ELR (cell line): ENCODE measurements around the gene HRAS.

Experiments used
- DNase-seq: peaks from one replicate; pipeline ENCODE4 v3.0.0-alpha.2; 2015; ENCODE audit warnings: low read depth

Gene HRAS

DNA sequence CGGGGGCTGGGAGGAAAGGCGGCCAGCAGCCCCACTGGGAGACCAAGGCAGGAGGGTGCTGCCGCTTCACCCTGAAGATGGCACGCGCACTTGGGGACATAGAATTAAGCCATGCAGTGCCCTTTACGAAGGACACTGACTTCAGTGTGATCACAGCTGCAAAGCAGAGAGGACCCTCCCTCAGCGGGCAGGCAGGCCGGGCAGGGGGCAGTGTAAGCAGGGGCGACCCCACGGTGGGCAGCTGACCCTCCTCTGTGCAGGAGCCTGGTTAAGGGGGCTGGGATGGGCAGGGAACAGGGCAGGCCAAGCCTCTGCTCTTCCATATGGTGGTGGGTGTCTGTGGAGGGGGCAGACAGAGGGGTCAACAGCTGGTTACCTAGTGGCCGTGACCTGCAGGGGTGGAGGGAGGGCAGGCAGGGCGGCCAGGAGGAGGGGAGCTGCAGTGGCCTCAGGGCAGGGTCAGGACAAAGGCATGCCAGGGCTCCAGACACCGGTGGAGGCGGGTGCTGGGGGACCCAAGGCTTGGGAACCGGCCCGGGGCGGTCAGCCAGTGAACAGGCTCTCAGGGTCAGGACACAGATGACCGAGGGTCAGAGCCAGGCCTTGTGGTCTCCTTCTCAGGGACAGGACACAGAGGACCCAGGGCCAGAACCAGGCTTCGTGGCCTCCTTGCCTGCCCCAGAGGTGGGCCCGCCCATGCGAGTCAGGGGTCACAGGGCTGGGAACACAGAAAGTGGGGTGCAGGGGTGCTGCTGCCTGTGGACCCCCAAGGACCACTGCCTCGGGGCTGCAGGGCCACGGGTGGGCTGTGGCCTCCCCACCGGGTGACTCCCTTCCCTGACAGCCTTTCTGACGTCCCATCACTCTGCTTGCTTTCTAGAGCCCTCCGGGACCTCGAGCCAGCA is 18.0 kb upstream of the HRAS start:
- DNase-seq, result no peak

DNA sequence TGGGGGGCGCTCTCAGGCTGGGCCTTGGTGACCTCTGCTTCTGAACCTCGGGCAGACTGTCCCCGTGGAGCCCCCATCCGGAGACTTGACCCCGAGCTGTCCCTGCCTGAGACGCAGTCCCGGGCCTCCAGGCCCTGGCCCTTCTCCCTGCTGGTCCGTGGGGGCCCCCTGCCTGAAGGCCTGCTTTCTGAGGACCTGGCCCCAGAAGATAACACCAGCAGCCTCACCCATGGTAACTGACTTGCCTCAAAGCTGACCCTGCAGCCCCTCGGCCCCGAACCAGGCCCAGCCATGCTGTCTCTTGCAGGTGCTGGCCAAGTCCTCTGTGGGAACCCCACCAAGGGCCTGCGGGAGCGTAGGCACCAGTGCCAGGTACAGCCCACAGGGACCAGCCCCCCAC is 16.2 kb upstream of the HRAS start:
- no peak for DNase-seq

DNA sequence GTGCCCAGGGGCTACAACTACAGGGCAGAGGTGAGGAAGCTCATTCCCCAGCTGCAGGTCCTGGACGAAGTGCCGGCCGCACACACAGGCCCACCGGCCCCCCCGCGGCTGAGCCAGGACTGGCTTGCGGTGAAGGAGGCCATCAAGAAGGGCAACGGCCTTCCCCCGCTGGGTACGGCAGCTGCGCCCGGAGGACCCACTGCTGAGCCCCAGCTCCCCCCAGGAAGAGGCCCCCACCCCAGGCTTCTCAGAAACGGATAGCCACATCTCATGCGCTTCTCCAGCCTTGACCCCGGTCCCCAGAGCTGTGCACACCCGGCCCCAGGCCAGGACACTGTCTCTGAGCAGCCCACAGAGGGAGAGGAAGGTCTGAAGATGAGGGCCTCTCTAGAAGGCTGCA is 15.8 kb upstream of the HRAS start:
- no peak for DNase-seq

DNA sequence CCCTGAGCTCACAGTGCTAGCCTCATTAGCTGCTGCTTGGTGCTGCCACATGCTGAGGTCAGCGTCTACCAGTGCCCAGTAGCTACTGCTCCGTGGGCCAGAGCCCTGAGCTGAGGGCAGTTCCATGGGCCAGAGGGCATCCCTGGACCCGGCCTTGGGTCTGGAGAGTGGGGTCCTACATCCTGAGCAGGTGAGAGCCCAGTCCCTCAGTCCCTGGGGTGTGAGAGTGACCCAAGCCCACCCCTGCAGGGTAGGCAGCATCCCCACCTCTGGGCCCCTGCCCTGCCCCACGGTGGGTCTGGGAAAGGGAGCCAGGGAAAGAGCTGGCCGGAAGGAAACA is 15.3 kb upstream of the HRAS start:
- no peak for DNase-seq

DNA sequence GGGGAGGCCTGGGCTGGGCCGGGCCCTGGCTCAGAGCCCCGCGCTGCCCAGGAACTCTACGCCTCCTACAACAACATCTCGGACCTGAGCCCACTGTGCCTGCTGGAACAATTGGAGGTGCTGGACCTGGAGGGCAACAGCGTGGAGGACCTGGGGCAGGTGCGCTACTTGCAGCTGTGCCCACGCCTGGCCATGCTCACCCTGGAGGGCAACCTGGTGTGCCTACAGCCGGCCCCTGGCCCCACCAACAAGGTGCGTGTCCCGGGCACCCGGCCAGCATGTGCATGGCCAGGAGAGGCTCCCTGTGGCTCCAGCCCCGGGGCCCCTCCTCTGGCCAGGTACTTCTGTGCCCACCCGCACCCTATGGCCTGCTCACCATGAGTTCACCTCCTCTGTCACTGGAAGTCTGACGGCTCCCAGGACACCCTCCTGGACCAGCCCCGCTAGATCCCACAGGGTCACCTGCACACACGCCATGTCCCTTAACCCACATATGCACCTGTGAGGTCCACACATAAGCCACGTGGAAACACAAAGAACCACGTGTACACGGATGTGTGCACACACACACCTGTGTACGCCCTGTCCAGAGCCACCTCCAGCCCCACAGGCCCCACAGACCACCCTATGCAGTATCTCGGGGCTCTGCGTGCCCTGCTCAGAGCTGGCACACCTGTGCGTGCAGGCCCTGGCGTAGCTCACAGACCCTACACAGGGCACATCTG is 14.8 kb upstream of the HRAS start:
- DNase-seq, result no peak

DNA sequence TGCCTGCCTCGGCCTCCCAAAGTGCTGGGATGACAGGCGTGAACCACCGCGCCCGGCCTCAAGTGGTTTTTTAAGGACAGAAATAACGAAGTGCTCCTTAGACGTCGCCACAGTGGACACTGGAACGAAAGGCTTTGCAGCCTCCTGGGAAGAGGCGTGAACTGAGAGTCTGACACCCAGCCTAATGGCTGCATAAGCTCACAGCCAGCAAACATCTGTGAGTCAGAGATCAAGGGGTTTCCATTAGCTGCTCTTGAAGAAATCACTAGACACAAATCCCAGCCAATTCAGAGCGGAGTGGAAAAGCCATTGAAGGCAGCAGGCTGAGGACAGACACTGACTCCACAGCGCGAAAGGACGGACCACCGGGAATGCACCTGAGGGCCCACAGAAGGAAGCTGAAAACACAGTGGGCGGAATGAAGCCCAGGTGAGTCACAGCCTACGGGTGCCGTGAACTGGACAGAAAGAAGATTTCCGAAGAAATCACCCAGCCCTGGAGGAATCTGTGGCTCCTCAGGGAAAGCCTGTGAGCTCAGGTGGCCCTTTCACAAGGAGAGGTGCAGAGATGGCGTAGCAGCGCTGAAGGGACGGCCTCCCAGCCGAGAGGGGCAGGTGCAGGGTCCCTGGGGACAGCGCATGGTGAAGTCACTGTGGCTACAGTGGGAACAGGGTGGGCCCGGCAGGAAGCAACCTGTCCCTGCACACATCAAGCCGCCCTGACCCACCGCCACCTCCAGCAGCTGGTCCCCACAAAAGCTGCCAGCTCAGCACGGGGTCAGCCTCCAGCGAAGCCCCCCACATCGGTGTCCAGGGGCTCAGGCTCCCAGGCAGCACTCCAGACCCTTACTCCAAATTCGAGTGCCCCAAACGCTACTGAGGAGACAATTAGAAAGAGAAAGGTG is 13.6 kb upstream of the HRAS start:
- peak; percentile 34 for DNase-seq

DNA sequence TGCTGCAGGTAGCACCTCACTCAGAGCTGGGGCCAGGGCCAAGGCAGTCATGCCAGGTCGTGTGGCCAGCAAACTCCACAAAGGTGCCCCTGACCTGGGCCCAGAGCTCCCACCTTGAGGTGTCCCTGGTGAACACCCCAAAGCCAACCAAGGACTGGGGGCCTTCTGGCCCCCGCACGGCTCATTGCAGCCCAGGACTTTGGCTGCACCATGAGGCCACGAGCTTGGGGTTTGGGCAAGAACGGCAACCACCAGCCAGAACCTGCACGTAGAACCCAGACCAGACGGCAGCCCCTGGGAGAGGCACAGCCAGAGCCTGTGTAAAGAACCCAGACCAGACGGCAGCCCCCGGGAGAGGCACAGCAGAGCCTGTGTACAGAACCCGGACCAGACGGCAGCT is 9.8 kb upstream of the HRAS start:
- no peak for DNase-seq

DNA sequence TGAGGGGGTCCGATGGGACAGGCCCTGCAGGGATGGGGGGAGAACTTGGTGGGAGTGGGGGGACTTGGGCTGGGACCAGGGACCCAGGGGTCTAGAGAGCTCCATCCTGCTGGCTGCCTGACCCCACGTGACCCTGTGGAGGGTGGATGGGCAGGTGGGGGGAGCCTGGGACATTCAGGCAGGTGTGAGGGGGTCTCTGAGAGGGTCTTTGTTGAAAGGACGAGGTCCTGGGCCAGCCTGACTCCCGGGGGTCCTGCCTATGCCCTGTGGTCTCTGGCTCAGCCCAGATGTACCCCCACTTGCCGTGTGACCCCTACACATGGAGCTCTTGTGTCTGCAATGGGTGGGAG is 9.4 kb upstream of the HRAS start:
- no peak for DNase-seq

DNA sequence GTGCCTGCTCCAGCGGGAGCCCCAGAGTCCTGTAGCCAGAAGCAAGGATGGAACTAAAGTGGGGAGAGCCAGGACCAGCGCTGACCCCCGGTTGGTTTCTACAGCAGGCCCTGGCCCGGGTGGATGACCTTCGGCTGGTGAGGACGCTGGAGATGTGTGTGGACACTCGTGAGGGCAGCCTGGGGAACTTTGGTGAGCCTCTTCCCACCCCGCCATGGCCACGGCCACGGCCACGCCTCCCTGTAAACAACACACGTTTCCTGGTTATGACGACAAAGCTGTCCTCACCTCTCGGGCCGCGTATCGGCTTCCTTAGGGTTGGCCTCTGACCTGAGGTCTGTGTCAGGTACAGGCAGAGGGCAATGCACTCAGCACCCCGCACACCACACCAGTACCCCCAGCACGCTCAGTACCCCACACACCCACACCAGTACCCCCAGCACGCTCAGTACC is 6.1 kb upstream of the HRAS start:
- DNase-seq, result no peak

DNA sequence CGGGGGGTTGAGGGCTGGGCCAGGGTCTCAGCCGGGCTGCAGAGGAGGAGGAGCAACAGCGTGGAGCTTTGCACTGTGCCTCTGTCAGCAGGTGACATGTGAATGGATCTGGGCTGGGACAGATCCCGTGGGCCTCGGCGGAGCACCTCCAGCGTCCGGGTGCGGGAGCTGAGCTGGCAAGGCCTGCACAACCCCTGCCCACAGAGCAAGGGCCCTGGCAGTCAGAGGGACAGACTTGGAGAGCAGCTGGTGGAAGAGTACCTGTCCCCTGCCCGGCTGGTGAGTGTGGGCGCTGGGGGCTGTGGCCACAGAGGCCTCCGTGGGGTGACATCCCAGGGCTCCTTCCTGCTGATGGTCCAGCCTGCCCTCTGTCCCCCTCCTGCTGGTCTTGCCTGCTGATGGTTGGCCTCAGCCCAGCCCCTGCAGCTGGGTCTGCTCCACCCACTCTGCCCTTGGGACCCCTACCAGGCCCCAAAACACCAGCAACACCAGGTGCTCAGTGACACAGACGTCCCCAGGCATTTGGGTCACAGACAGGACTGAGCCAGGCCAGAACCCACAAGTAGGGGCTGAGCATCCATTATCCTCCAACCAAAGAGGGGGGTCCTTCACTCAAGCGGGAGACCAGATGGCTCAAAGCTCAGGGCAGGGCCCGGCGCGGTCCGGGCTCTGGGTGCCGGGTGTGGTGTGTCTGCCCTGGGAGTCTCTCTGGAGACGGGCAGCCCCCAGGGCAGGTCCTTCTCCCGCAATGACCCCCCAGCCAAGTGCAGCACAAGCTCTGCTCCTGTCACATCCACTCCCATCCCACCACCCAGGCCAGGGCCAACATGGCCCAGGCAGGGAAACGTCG is 5.4 kb upstream of the HRAS start:
- no peak for DNase-seq

DNA sequence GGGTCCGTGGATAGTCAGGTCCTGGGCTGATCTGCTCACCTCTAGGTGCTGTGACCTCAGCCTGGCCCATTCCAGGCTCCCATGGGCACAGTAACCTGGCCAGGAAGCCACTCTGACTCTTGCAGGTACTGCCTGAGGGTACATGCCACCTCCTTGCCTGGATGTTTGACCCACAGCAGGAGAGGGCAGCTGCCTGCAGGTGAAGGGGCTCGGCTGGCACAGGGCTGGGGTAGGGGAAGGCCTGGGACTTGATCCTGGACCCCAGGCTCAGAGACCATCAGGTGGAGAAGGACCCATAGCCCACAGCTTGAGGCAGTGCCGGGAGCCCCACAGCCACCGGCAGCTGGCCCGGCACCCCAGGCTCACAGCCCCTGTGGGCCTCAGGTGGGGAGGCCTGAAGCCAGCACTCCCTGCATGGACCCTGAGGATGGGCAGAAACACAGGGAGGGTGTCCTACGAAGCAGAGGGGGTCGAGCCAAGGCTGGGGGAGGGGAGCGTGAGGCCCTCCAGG is 4.7 kb upstream of the HRAS start:
- no peak for DNase-seq

DNA sequence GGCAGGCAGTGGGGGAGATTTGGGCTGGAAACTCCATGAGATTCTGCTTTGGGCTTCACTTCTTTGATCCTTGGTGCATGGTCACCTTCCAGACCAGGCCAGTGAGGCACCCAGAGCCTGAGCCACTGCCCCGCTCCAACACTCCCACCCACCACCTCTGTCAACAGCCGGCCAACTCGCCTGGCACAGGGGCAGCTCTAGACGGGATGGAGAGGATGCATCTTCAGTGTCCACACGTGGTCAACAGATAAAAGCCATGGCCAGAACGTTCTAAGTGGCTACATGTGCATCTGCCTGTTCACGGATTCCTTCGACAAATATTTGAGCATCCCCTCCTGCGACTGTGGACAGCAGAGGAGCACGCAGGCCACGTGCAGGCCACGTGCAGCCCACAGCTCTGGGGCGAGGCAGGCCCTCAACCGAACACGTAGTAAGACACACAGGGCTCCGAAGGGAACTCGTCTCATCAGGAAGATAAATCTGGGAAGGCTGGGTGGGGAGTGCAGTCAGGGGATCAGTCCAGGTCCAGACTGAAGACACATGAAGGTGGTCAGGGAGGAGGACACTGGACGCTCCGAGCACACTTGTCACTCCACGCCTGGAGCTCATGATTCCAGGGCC is 3.2 kb upstream of the HRAS start:
- no peak for DNase-seq

DNA sequence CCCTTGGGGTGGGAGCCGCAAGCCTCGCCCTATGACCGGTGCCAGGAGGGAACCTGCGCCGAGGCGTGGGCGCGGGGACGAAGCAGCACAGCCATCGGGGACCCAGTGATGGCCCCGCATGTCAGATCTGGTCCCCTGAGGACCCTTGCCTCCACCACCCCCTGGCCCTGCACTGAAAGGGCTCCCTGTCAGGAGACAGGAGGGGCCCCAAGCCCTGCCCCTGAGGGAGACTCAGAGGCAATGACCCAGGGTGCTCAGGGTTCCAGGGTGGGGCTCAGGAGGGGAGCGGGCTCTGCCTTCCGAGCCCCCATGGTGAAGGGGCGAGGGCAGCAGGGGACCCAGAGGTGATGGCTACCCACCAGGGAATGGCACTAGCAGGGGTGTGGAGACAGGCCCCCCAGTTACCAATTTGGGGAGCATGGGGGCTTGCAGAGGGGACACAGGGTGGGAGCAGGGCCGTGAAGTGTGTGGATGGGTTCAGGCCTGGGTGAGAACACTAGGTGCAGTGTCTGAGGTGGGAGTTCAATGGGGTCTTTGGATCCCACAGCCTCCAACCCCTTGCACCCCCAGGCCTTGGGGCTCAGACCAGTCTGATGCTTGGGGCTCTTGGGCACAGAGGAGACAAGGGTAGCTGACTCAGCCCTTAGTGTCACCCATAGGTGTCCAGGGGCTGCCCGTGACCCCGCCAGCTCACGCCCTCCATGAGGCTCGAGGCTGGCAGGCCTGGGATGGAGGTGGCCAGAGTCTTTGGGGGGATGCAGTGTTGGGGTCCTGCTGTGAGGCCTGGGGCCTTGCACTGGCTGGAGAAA is 2.5 kb upstream of the HRAS start:
- no peak for DNase-seq

DNA sequence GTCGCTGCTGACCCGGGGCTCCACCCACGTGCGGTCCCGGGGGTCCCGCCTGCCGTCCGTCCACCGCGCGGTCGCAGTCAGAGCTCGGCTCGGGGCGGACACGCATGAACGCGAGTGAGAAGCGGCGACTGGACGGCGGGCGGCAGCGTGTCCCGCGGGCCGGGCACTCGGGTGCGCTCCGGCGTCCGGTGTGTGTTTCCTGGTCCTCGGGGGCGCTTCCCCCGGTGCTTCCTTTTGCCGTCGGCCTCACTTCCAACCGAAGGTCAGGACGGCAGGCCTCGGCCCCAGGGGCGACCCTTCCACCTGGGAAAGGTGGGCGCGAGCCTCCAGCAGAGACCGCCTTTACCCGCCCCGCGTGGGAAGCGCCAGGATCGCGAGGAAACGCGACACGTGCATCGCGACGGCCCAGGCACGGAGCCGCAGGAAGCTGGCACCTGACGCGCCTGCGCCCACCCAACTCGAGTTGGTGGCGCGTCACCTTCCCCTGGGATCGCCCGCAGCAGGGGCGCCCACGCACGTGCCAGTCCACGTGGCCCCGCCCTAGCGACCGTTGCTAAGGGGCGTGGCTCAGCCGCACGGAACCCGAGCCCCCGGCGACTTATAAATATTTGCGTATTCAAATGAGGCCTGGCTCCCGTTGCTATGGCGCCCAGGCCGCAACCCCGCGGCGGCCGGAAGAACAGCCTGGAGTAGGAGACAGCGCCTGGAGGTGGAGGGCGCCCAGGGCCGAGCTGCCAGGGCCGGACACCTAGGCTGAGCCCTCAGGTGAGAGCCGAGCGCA is 1.7 kb upstream of the HRAS start, which contains the start of gene LRRC56:
Gene LRRC56, plus strand, starts transcription at position 687 of the 781 bp plus-strand sequence. CDS start 3,158 bp downstream, outside the sequence.
- peak; percentile 90 for DNase-seq

DNA sequence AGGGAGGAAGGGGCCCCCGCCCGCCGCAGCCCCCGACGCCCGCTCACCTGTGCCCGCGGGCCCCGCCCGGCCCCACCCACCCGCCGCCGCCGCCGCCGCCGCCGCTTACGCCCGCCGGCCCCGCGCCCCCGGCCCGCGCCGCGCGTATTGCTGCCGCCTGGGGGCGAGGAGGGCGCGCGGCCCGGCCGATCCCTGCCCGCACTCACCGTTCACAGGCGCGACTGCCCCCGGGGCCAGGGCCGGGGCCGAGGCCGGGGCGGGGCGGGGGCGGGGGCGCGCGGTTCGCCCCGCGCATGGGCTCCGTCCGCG is 212 bp downstream of the HRAS start:
- DNase-seq, result no peak

DNA sequence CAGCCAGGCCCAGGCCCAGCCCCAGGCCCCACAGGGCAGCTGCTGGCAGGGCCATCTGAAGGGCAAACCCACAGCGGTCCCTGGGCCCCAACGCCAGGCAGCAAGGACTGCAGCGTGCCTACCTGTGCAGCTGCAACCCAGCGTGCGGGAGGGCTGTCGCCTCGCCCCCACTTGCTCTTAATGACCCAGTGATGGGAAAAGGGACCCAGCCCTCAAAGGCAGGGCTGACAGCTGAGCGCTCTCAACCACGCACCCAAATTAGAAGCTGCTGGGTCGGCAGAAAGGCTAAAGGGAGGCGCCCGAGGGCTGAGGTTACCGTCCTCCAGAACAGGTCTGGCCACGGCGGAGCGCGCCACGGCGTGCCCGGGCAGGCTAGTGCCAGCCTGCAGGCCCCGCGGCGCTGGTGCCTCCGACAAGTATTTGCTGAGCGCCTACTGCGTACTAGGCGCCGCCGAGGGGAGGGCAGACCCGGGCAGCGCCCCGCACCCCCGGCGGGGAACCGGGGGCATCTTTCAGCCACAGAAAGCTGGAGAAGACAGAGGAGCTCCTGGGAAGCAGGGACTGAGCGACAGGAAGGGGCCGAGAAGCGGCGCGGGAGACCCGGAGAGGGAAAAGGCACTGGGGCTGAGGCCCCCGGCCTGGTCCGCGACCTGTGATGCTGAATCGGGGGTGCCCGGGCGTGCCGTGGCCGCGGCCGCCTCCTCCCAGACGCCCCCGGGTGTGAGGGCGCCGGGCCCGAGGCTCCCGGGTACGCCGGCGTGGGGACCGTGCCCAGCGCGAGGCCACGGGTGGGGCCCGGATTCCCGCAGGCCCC is 773 bp downstream of the HRAS start:
- no peak for DNase-seq

DNA sequence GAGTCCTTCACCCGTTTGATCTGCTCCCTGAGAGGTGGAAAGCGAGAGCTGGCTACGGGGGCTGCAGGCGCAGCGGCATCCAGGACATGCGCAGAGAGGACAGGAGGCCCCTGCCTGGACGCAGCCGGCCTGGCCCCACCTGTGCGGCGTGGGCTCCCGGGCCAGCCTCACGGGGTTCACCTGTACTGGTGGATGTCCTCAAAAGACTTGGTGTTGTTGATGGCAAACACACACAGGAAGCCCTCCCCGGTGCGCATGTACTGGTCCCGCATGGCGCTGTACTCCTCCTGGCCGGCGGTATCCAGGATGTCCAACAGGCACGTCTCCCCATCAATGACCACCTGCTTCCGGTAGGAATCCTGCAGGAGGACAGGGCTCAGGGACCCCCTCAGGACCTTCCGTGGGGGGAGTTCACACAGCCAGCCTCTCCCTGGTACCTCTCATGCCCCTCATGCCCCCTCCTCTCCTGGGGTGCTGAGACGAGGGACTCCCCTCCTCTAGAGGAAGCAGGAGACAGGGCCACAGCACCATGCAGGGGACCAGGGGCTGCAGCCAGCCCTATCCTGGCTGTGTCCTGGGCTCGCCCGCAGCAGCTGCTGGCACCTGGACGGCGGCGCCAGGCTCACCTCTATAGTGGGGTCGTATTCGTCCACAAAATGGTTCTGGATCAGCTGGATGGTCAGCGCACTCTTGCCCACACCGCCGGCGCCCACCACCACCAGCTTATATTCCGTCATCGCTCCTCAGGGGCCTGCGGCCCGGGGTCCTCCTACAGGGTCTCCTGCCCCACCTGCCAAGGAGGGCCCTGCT is 1.6 kb downstream of the HRAS start:
- DNase-seq, result peak; percentile 49
